Measurements from ENCODE around the gene RASL12.
"Not testable (repeated sequence)": the region's sequence is repeated elsewhere in the genome, so short reads cannot be mapped to it uniquely, and the experiment has no call there.

The RASL12 gene

DNA sequence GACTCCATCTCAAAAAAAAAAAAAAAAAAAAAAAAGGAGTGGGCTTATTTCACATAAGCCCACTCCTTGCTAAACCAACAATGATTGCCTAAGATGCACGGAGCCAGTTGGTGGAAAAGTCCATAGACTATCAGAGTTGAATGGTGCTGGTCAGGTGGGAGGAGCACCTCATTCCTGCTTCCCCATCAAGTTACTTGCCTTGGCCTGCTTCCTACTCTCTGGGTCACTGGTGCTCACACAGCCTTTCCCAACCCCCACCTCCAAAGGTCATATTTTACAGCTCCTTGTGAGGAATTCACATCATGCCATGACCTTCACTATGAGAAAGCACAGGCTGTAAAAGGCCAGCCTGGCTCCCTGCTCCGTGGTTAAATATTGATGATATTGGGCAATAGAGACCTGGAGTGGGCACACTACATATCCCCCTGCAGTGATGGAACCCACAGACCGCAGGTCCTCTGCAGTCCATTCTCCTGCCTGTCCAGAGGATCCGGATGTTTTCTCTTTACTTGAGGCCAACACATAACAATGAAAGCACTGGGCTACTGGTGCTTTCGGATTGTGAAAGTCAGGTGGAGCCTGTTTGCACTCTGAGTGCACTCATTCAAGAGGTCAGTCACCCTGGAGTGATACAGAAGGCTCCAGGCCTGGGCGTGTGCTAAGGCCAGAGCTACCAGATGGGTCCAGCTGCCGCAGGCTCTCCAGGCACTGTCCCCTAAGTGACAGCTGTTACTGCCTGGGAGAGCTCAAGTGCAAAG lies 22.9 kb downstream of the RASL12 start, which contains the start of gene SLC51B:
Gene SLC51B, plus strand, starts transcription at position 664 of the 758 bp plus-strand sequence. CDS start 4,618 bp downstream, outside the sequence.
- H3K4me3 ChIP-seq (ENCODE audit: insufficient read depth, low read length, poor library complexity, severe bottlenecking): no peak within 1 kb of the TSS
- H3K9me2 ChIP-seq (replicated peaks; ENCODE audit: insufficient read depth, low read length): no peaks in the 10 kb centered on the region
- H3K36me3 ChIP-seq (ENCODE audit: low read length): no peaks in the 10 kb centered on the region
- no peaks in the 10 kb centered on the region for H3K27me3 ChIP-seq (ENCODE audit: low read length)
- H4K20me1 ChIP-seq (ENCODE audit: low read depth, low read length): no peaks in the 10 kb centered on the region
- H3K9ac ChIP-seq (ENCODE audit: low read length): no peak within 1 kb of the TSS
- no peak within 1 kb of the TSS for H3K27ac ChIP-seq (ENCODE audit: low read depth, low read length)
- H3K79me2 ChIP-seq (ENCODE audit: insufficient read depth, low read length): no peaks in the 10 kb centered on the region
- no peak for TF ChIP-seq EZH2phosphoT487 (conservative IDR thresholded peaks at IDR 0.05; ENCODE audit: low read length)
- TF ChIP-seq CTCF (IDR thresholded peaks at IDR 0.05; ENCODE audit: insufficient read depth, low read length, poor library complexity, severe bottlenecking): no peak
- no peak within 1 kb of the TSS for H2AFZ ChIP-seq (ENCODE audit: low read depth, low read length, severe bottlenecking)
- no peak within 1 kb of the TSS for H3K4me2 ChIP-seq (ENCODE audit: low read depth, low read length, poor library complexity, severe bottlenecking)
- no peaks in the 10 kb centered on the region for H3F3A ChIP-seq (ENCODE audit: insufficient read depth)
- no peaks in the 10 kb centered on the region for H3K9me3 ChIP-seq (ENCODE audit: insufficient read depth, low read length)

DNA sequence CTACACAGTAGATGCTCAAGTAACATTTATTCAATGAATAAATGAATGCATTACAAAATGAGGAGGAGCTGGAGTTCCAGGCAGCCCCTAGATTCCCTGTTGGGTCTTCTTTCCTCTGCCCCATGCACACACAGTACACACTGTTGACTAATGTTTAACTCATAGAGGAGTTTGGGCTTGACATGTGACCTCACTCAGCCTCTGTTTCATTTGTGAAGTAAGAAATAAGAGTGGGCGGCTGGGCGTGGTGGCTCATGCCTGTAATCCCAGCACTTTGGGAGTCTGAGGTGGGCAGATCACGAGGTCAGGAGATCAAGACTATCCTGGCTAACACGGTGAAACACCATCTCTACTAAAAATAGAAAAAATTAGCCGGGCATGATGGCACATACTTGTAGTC lies 23.6 kb downstream of the RASL12 start:
- H3K9me2 ChIP-seq (replicated peaks; ENCODE audit: insufficient read depth, low read length); H3K36me3 ChIP-seq (ENCODE audit: low read length); H2AFZ ChIP-seq (ENCODE audit: low read depth, low read length, severe bottlenecking); H3K27me3 ChIP-seq (ENCODE audit: low read length); H3K9me3 ChIP-seq (ENCODE audit: insufficient read depth, low read length); H3F3A ChIP-seq (ENCODE audit: insufficient read depth); H3K9ac ChIP-seq (ENCODE audit: low read length); H3K4me2 ChIP-seq (ENCODE audit: low read depth, low read length, poor library complexity, severe bottlenecking); H4K20me1 ChIP-seq (ENCODE audit: low read depth, low read length); H3K27ac ChIP-seq (ENCODE audit: low read depth, low read length); H3K4me3 ChIP-seq (ENCODE audit: insufficient read depth, low read length, poor library complexity, severe bottlenecking); H3K79me2 ChIP-seq (ENCODE audit: insufficient read depth, low read length): not testable (repeated sequence)

GRCh38 chr15:65042776-65043327 lies 24.9 kb downstream of the RASL12 start:
- Histone ChIP-seq H3K36me3 (ENCODE audit: low read length) (no peaks in the 10 kb centered on the region), H3K4me2 (ENCODE audit: low read depth, low read length, poor library complexity, severe bottlenecking) (no peak overlapping the region), H3K9me2 (replicated peaks; ENCODE audit: insufficient read depth, low read length) (no peaks in the 10 kb centered on the region), H3K27ac (ENCODE audit: low read depth, low read length) (no peak overlapping the region), H3K4me3 (ENCODE audit: insufficient read depth, low read length, poor library complexity, severe bottlenecking) (no peak overlapping the region), H3K9me3 (ENCODE audit: insufficient read depth, low read length) (no peaks in the 10 kb centered on the region), H3K27me3 (ENCODE audit: low read length) (no peaks in the 10 kb centered on the region), H3K9ac (ENCODE audit: low read length) (no peak overlapping the region), H2AFZ (ENCODE audit: low read depth, low read length, severe bottlenecking) (no peak overlapping the region), H4K20me1 (ENCODE audit: low read depth, low read length) (no peaks in the 10 kb centered on the region), H3K79me2 (ENCODE audit: insufficient read depth, low read length) (no peaks in the 10 kb centered on the region), H3F3A (ENCODE audit: insufficient read depth) (no peaks in the 10 kb centered on the region)
- no peak for TF ChIP-seq EZH2phosphoT487 (conservative IDR thresholded peaks at IDR 0.05; ENCODE audit: low read length)
- no peak for TF ChIP-seq CTCF (IDR thresholded peaks at IDR 0.05; ENCODE audit: insufficient read depth, low read length, poor library complexity, severe bottlenecking)

- no peak overlapping the region for H2AFZ ChIP-seq (ENCODE audit: low read depth, low read length, severe bottlenecking)
- H3K27me3 ChIP-seq (ENCODE audit: low read length): no peaks in the 10 kb centered on the region
- no peak overlapping the region for H3K4me3 ChIP-seq (ENCODE audit: insufficient read depth, low read length, poor library complexity, severe bottlenecking)
- no peak overlapping the region for H3K27ac ChIP-seq (ENCODE audit: low read depth, low read length)
- H3K9ac ChIP-seq (ENCODE audit: low read length): no peak overlapping the region
- H3K9me3 ChIP-seq (ENCODE audit: insufficient read depth, low read length): no peaks in the 10 kb centered on the region
- H3K36me3 ChIP-seq (ENCODE audit: low read length): no peaks in the 10 kb centered on the region
- H3K4me2 ChIP-seq (ENCODE audit: low read depth, low read length, poor library complexity, severe bottlenecking): no peak overlapping the region
- TF ChIP-seq CTCF (IDR thresholded peaks at IDR 0.05; ENCODE audit: insufficient read depth, low read length, poor library complexity, severe bottlenecking) (no peak), EZH2phosphoT487 (conservative IDR thresholded peaks at IDR 0.05; ENCODE audit: low read length) (no peak)
- no peaks in the 10 kb centered on the region for H3K79me2 ChIP-seq (ENCODE audit: insufficient read depth, low read length)
- H3F3A ChIP-seq (ENCODE audit: insufficient read depth): no peaks in the 10 kb centered on the region
- no peaks in the 10 kb centered on the region for H3K9me2 ChIP-seq (replicated peaks; ENCODE audit: insufficient read depth, low read length)
- H4K20me1 ChIP-seq (ENCODE audit: low read depth, low read length): no peaks in the 10 kb centered on the region
Measured at GRCh38 chr15:65041787-65042186, 26.0 kb downstream of the RASL12 start.
